OCI-M1 (cell line): Measurements from ENCODE around the gene PRXL2A.
A peak's percentile ranks its signal among the peaks of the same experiment; 100 is the strongest.
"Not testable (repeated sequence)": the region's sequence is repeated elsewhere in the genome, so short reads cannot be mapped to it uniquely, and the experiment has no call there.

Source experiments
- DNase-seq: peaks from one replicate; lab custom pipeline; 2025; lab: John Stamatoyannopoulos, UW

Gene PRXL2A

DNA sequence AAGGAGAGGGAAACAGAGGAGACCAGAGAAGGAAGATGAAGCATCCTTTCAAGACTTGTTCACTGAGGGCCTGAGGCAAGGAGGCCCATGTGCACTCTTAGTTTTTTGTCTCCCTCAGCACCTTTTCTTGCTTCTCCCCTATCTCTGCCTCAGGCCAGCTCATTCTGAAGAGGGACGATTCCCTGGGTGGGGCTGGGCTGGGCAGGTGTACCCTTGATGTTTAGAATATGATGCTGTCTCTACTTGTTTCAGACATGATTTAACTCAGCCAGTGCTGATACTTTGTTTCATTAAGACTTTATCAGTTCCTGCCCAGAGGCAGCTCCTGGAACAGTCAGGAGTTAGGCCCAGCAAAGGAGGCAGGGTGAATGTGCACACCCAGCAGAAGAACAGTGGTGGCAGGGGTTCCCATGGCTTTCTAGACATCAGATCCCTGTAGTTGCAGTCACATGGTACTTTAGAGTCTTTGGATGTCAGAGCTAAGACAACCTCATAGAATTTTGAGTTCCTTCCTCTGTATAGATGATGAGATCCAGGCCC lies 3.4 kb downstream of the PRXL2A start:
- no peak for DNase-seq

DNA sequence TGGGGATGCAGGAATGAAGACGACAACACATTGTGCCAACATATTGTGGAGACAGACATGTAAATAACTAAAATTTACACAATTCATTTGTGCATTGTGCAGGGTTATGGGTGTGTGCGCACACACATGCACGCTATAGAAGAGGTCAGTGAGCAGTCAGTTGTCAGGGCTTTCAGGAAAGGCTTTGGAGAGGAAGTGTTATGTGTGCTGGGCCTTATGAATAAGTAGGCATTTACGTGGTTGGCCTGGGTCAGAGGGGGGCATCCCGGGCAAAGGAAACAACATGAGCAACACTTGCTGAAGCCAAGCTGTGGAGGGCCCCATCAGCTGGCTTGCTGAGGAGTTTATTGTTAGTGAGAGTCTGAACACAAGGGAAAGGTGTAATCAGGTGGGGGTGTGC lies 4.1 kb downstream of the PRXL2A start:
- no peak for DNase-seq

DNA sequence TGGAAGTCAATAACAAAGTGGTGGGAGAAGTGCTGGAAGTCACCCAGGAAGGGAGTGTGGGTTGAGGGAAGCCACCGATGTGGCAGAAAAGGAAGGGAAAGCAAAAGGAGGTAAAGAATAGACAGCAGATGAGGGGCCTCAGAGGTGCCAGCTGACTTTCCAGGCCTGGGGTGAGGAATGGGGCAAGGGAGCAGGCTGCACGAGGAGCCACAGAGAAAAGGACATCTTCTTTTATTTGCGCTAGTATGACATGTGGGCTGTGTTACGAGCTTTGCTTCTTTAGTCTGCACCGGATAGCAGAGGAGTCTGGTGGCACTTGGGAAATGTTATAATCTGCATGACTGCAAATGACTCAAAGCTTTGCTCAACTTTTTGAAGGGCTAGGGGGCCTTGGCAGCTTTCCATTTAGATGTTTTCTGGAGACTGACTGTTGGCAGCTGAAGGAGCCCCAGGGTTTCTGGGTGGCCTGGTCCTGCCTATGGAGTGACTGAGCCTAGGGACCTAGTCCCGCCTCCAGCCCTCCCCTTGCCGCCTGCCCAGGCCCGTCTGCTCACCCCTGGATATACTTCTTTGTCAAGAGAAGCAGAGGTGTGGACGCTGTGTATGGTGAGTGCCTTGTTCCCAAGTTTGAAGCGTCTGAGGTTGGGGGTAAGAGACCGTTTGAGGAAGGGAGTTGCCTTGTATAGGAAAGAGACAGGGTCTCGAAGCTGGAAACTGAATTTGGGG lies 5.1 kb downstream of the PRXL2A start:
- no peak for DNase-seq

DNA sequence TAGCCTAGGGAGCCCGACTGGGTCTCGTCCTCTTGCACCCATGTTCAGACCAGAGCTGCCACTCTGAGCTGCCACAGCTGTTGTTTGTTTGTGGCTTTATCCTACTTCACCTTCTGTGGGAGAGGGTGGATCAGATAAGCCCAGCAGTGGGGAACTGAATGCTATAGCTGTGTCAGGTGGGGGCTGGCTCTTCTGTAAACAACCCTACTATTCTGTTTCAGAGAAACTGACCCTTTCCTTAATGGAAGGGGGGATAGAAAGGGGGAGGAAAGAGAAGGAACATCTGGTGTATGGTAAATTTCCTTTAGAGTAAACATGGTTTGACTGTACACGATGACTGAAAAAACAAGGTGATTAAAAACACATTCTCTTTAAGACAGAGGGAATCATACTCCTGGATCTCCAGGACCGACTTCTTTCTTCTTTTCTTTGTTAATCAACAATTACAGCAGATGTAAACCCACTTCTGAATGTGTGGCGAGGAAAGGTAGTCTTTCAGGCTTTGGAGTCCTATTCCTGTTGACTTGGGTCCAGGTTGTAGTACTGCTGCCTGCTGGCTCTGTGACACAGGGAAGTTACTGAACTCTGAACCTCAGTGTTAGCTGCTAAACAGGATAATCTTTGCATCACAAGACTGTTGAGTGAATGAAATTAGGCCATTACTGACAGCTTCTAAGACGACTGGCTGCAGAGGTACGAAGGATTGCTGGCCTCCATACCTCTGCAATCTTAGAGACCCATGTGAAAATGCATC lies 6.0 kb downstream of the PRXL2A start:
- DNase-seq = peak; percentile 61

DNA sequence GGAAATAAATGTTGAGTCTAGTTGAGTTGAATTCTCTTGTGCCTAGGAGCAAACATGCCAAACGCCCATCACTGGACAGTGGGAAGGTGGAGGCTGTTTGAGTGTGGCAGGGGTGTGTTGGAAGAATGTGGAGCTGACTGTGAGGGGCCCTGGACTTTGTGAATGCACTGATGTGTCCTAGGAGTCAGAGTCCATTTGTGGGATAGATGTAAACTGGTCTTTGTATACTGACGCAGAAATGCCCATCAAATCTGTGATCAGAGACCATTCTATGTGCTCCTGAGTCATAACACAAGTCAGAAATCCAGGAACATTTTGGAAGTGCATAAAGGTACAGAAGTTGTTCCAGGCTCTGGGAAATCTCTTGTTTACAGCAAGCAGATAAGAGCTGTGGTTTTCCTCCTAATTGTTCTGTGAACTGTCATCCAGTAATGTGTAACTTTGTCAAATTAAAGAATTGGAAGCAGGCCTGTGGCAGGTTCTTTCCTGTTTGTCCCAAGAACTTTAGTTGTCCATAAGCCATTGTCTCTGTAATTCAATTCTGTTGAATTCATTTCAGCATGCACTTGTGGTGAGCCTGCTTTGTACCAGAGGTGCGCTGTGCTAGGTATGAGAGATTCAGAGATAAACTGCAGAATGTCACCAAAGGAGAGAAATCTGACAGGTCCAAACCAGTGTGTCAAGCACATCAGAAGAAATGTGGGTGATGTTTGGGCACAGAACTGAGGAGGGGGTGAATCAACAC lies 7.6 kb downstream of the PRXL2A start:
- no peak for DNase-seq

DNA sequence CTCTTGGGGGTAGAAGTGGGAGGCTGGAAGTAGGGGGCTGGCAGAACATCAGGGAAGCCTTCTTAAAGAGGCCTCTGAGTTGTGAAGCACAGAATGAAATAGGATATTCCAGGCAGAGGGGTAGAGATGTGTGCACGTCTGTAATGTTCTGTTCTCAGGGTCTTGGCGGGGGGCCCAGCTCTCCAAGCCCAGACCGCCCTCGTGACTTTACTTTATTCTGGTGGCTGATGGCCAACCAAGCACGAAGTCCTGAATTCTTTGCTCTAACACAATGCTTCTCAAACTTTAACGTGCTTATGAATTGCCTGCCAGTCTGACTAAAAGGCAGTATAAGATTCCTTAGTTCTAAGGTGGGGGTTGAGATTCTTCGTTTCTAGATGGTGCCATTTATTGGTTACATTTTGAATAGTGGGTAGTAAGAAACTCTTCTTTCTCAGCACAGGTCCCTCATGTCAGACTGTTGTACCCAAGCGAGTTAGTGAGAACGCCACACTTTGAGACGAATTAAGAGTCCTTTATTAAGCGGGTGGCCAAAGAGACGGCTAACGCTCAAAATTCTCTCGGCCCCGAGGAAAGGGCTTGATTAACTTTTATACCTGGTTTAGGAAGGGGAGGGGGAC lies 8.2 kb downstream of the PRXL2A start:
- no peak for DNase-seq

DNA sequence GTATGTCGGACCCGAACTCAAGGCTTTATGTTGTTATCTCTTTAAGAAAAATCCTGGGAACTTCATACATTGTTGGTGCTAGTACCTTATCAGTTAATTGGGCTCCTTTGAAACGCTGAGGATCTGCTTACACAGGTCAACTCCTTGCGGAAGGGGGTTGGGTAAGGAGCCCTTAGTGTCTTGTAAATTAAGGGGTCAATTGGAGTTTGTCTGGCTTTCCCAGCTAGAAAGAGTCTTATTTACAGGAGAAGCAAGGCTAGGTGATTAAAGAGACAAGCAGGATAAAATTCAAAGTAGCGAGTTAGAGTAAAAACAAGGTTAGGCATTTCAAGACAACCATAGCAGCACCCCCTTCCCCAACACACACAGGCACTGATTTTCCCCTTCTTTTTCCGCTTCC lies 8.9 kb downstream of the PRXL2A start:
- DNase-seq = not testable (repeated sequence)

DNA sequence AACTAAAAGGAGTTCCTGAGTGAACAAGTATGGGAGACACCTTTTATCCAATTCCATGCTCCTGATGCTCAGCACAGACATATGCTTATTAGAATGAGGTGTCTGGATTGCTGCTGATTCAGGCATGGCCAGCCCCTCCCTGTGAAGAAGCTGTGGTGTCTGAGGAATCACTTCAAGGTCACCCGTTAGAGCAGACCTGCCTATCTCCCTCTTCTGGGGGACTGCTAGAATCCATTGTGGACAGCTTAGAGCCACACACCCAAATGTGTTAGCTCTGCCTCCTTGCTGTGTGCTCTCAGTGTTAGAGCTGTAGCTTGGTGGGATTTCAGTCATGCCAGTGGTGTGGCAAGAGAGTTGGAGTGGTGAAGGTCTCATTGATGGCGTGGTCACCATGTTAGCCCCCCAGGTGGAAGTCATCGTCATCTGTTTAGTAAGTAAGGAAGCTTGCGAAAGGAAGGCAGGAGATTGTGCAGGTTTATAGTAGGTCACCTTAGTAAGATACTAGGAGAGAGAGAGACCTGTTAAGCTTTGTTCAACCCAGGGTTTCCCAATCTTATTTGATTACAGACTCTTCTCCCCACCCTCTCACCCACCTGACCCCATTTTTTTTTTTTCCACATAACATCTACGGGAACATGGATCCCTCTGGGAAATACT lies 12.8 kb downstream of the PRXL2A start:
- no peak for DNase-seq

DNA sequence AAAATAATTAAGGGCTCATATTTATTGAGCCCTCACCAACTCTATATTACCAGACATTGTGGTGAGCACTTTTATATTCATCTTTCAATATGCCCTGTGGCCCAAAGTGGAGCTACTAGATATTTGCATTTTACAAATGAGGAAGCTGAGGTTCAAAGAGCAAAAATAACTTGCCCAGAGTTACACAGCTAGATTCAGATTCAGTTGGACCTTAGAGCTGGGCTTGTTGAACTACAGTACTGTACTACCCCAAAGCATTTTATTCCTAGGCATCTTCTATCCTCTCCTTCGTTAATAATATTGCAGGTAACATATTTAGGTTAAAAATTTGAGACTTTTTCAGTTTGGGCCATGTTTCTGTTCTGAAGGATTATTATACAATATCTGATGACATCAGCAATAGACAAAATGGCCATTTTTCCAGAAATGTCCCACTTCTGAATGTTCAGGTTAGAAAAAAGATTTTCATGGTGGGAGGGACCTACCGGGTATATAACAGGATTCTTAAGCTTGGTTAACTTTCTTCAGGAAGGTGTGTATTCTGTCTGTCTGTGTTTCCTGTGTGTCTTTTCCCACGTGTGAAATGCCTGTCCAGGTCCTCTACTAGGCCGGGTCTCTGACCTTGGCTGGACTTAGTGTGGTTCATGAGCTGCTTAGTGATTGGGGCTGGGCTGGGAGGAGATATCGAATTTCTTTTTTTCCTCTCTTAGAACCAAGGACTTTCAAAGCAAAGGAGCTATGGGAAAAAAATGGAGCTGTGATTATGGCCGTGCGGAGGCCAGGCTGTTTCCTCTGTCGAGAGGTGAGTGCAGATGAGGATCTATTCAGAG lies 13.6 kb downstream of the PRXL2A start:
- DNase-seq = peak; percentile 71

DNA sequence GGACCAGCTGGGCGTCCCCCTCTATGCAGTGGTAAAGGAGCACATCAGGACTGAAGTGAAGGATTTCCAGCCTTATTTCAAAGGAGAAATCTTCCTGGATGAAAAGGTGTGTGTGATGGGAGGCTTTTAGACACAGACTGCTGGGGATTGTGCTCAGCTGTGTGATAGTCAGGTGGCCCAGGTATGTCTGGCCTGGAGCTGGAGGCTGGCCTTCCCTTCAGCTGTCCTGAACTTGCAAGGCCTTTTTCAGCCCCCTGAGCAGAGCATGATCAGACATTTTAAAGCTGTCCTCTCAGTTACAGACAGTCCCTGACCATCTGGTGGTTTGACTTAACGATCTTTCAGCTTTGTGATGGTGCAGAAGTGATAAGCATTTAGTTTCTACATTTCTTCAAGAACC lies 17.6 kb downstream of the PRXL2A start:
- no peak for DNase-seq

DNA sequence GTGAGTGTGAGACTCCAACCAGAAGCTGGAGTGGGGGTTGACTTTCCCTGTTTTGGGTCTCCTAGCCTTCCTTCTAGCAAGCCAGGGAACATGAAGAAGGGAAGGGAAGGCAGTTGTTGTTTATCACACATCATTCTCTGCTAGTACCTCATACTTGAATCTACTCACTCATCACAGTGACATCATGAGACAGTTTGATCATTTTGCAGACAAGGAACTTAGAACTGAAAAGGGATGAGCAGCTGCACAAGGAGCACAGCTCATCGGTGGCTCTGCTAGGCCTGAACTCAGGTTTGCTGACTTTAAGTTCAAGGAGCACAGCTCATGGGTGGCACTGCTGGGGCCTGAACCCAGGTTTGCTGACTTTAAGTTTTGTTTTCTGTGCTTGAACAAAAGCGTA lies 19.2 kb downstream of the PRXL2A start:
- no peak for DNase-seq

DNA sequence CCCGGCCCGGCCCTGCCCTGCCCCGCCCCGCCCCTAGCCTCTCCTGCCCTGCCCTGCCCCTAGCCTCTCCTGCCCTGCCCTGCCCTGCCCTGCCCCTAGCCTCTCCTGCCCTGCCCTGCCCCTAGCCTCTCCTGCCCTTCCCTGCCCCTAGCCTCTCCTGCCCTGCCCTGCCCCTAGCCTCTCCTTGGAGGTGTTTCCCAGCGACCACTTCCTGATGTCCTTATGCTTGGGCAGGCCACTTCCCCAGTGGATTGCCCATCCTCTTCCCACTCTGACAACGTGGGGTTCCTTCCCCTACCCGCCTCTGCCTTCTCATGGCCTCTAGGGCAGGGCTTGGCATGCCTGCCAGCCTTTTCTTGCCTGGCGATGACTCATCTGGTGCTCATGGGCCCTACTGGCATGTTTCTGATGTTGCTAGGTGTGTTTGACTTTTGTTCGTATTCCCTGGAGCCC lies 21.2 kb downstream of the PRXL2A start:
- DNase-seq = no peak

DNA sequence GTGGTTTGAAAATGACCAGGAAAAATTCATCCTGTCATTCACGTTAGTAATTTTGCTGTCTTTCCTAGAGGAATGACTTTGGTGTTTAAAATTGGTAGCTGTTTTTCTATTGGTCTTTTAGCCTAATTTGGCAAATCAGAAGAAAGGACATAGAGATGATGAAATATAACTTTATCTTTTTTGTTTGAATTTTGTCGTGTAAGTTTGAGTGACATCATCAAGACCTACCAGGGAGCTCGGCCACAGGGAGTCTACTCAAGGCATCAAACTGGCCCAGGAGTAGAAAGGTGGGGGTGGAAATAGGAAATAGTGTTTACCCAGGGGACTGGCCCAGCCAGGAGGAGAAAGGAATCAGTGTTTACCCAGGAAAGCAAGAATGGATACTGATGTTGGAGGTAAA lies 24.8 kb downstream of the PRXL2A start:
- no peak for DNase-seq

DNA sequence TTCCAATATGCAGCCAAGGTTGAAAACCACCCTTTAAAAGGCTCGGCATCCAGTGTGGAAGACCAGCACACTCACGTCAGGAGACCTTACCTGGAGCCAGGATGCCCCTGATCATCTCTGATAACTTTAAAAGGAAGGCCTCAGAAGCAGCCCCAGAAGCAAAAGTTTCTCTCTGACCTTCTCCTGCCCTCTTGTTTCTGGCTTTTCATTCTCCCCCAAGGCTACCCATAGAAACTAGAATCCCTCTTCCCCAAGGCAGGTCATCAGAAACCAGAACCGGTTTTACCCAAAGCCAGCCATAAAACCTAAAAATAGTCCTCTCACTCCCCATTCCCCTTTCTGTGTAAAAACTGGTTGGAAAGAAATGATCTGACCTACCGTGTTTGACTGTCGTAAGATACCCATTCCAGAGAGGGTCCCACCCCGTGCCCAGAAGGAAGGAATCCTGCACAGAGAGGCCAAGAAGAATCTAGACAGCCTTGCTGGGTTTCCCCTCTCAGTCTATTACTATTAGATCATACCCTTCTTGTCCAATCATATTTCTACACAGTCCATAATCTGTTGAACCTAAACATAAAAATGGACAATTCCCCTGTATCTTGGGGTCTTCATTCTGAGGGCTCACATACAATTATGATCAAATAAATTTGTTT lies 28.2 kb downstream of the PRXL2A start:
- no peak for DNase-seq

DNA sequence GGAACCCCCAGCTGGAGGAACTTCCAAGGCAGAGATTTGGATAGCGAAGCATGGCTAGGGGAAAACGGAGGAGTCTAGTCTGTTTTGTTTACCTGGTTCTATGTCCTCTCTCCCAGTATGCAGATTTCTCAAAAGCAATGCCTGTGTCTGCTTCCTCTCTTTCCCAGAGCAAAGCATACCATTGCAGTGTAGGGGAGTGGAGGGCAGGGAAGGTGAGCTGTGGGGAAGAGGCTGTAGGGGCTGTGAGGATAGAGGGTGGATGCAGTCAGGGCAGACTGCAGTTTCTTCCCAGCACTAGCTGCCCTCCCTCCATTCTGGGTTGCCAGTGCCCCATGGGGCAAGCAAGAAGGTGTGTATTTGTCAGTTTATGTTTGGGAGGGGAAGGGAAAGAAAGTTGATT lies 28.9 kb downstream of the PRXL2A start:
- DNase-seq = no peak

DNA sequence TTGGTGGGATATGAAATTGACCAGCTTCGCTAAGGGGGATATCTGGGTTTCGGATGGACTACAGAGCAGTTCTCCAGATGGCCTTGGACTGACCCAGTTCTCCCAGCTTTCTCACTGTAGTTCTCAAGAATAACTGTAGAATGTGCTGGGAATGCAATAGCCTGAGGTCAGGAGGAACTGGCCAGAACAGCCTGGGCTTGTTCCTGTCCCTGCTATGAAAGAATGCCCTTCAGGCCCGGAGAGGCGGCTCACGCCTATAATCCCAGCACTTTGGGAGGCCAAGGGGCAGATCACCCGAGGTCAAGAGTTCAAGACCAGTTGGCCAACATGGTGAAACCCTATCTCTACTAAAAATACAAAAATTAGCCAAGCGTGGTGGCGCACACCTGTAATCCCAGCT lies 33.5 kb downstream of the PRXL2A start:
- DNase-seq = no peak

DNA sequence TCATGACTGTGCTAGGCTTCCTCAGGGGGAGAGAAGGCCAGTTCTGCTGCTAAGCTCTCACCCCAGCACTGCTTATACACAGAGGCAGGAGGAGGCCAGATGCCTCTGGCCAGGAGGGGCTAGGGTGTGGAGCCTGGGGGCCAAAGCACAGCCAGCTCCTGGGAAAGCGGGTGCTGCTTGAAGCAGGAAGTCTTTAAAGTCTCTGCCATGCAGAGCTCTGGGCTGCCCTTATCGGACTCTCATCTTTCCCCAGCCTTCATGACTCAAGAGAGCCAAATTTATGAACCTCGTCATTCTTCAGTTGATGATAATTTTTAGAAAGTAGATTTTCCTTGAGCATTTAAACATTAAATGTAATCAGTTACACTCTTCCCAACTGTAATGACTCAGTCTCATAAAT lies 34.5 kb downstream of the PRXL2A start:
- peak; percentile 55 for DNase-seq

DNA sequence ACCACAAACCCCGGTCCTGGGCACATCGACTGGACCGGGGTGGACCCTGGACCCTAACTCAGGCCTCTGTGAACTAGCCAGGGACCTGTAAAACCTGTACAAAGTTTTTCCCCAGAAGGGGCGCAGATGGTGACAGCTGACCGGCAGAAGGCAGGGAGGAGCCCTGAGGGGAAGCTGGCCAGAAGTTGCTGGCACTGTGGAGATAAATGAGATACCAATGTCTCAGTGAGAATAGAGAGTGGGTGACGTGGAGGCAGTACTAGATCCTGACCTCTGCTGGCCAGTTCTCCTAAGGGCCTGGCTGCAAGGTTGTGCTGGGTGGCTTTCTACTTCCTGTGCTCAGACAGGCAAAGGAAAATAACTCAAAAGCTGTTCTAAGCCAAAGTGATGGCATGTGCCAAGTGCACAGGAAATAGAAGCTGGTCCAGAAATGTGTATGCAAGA lies 35.2 kb downstream of the PRXL2A start:
- DNase-seq = peak; percentile 91

DNA sequence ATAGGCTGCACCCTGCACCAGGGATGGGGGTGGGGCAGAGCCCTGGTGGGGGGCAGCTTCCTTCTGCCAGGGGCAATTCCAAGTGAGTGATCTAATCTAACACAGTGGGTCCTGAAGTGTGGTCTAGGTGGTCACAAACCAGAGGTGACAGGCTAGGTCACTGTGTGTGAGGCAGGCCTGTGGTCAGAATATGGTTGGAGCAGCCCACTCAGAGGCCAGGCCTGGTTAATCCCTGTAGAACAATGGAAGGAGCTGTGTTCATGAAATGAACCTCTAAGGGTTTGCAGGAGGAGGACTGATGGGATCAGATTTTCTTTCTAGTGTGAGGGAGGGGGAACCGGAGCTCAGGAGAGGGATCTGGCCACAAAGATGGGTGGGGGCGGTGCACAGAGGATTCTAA lies 35.8 kb downstream of the PRXL2A start:
- DNase-seq = no peak

DNA sequence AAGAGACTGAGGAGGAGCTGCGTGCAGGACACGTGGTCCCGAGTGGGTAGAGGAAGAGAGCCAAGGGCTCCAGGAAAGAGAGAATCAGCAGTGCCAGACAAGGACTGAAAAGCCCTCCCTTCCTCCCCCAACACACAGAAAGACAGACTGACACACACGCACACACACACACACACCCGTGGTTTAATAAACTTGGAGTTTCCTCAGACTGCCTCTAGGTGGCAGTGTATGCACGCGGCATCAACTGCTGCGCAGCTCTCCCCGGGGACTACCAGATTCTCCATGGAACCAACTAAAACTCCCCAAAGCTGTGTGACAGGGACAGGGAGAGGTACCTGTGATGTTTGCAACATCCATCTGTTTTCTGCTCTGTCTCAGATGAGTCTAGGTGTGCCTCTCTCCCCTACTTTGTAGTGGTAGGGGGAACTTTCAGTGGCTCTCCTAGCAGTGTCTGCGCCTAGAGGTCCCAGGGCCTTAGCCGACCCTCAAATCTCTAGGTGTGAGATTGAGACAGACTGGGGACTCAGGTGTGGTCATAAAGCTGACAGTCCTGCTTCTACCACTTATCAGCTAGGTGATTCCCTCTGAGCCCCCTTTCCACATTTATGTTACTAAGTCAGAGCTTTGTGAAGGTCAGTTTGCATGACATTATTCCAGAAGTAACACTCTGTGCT lies 36.4 kb downstream of the PRXL2A start:
- DNase-seq = peak; percentile 88
